DMS79 (cell line): ENCODE results near the gene TMEM168.

Source experiments
- DNase-seq: peaks from one replicate; lab custom pipeline; 2025; lab: John Stamatoyannopoulos, UW

Gene TMEM168

GRCh38 chr7:112714917-112715316, 75.3 kb downstream of the TMEM168 start:
- DNase-seq, result no peak
